OCI-LY3 (cell line): ENCODE data around the gene PIGX.

ENCODE experiments used
- CTCF ChIP-seq: fragments of 200-600, 300-600 bp; sonication (generic); IDR thresholded peaks from 2 replicates; pipeline ENCODE4 v1.5.1; 2014; ENCODE audit warnings: antibody characterized with exemption, low read length, low read depth
- EZH2phosphoT487 ChIP-seq: fragments of 200-600 bp; shearing (Covaris generic); IDR thresholded peaks from 2 replicates; pipeline ENCODE4 v1.6.1; 2018; ENCODE audit warnings: antibody characterized with exemption, mixed run types, low read depth

DNA sequence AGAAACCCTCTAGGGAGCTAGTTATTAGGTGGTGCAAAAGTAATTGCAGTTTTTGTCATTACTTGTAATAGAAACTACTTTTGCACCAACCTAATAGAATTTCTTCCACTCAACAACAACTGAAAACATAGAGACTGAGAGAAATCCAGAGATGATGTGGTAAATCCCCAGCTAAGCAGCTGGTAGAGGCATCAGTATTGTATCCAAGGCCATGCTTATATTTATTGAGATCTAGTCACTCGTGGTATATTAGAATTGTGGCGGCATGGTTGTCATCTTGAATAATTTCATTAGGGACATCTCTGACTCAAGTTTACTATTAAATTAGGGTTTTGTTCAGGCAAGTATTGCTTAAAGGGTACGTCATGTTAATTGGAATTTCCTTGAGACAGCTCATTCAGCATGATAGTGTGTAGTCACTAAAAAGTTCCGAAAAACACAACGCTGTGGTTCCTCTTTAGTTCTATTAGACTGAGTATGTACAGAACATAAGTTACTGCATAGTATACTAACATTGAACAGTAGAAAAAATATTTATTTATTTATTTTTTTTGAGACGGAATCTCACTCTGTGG is 62.8 kb downstream of the PIGX start:
- TF ChIP-seq CTCF (no peak), EZH2phosphoT487 (no peak)
